Measurements from ENCODE around the gene OLFM1.

- no peak for TF ChIP-seq ZNF274 (IDR thresholded peaks at IDR 0.05; ENCODE audit: low read depth, low read length)
- no peak for TF ChIP-seq SUZ12 (IDR thresholded peaks at IDR 0.05; ENCODE audit: extremely low read depth, insufficient read depth, insufficient read length)
- no peak for TF ChIP-seq YY1 (IDR thresholded peaks at IDR 0.05; ENCODE audit: insufficient read depth, insufficient read length)
Measured at GRCh38 chr9:135095470-135096407, 8.3 kb downstream of the OLFM1 start.

All from NT2/D1 (cell line).